OCI-LY7 (cell line): ENCODE results near the gene PELI2.

Experiments used
- EZH2phosphoT487 ChIP-seq: fragments of 200-600 bp; sonication (generic); IDR thresholded peaks from 2 replicates; pipeline ENCODE4 v1.6.1; 2018; ENCODE audit warnings: low read depth, borderline replicate concordance, mild to moderate bottlenecking, mixed run types, antibody characterized with exemption, low read length, moderate library complexity, mixed read lengths
- TF ChIP-seq, protein P1 (sequence below): fragments of 200-600 bp; sonication (generic); conservative IDR thresholded peaks from 2 replicates; pipeline ENCODE4 v1.5.1; 2014; ENCODE audit warnings: mild to moderate bottlenecking, antibody characterized with exemption, low read length, moderate library complexity, mixed read lengths

DNA sequence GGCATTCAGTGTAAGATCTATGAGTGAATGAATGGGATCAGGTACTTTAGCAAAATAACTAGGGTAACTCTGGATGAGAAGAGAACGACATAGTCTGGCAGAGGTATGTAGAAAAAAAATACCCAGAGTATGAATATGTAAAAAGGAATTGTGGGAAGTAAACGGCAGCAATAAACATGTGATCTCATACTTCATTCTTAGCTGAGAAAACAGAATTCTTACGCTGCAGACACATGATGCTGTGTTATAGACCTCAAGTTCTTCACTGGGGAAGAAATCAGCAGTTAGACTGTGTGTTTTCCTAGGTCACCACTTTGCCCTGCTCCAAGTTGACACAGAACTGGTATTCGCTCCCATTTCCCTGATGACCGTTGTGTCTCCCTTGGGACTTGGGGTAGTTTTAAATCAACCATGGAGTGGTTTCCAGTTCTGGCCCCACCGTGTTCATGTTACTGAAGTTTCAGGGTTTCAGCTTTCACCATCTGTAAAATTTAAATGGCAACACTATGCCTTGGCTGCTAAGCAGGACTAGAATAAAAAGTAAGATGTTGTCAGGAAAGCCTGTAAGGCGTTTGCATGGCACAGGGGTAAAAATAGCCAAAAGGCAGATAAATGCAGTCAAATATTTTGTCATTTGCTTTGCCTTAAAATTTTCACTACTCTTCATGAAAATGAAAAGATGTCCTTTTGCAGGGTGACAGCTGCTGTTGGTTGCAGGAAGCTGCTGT is 223.7 kb downstream of the PELI2 start:
- TF ChIP-seq, protein P1, sequence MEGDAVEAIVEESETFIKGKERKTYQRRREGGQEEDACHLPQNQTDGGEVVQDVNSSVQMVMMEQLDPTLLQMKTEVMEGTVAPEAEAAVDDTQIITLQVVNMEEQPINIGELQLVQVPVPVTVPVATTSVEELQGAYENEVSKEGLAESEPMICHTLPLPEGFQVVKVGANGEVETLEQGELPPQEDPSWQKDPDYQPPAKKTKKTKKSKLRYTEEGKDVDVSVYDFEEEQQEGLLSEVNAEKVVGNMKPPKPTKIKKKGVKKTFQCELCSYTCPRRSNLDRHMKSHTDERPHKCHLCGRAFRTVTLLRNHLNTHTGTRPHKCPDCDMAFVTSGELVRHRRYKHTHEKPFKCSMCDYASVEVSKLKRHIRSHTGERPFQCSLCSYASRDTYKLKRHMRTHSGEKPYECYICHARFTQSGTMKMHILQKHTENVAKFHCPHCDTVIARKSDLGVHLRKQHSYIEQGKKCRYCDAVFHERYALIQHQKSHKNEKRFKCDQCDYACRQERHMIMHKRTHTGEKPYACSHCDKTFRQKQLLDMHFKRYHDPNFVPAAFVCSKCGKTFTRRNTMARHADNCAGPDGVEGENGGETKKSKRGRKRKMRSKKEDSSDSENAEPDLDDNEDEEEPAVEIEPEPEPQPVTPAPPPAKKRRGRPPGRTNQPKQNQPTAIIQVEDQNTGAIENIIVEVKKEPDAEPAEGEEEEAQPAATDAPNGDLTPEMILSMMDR, result no peak
- TF ChIP-seq EZH2phosphoT487, result no peak
